GM06990 (cell line): ENCODE data around the gene PCGF3.
"Not testable (repeated sequence)": the region's sequence is repeated elsewhere in the genome, so short reads cannot be mapped to it uniquely, and the experiment has no call there.

Experiments used
- DNase-seq: peaks from one replicate; pipeline ENCODE4 v3.0.0-alpha.2; 2011; ENCODE audit not compliant: insufficient read length; ENCODE audit errors: extremely low read depth
- H3K27me3 ChIP-seq: replicated peaks from 2 replicates; pipeline ENCODE4 v1.6.0; 2011; ENCODE audit warnings: low read length; ENCODE audit not compliant: control insufficient read depth, insufficient read depth
- H3K36me3 ChIP-seq: 2 replicates; pipeline ENCODE4 v1.5.1; 2011; ENCODE audit warnings: low read length; ENCODE audit not compliant: control insufficient read depth, insufficient read depth
- H3K4me3 ChIP-seq: replicated peaks from 2 replicates; pipeline ENCODE4 v1.5.1; 2011; ENCODE audit warnings: low read depth, mild to moderate bottlenecking, control low read depth, low read length
- TF ChIP-seq, protein P1 (sequence below): IDR thresholded peaks from 2 replicates; pipeline ENCODE4 v1.5.1; 2011; ENCODE audit warnings: low read length, control low read depth, mild to moderate bottlenecking, inconsistent platforms; ENCODE audit not compliant: insufficient read depth, poor library complexity, severe bottlenecking

PCGF3 gene

GRCh38 chr4:666822-667544, 38.6 kb upstream of the PCGF3 start:
- TF ChIP-seq, protein P1, sequence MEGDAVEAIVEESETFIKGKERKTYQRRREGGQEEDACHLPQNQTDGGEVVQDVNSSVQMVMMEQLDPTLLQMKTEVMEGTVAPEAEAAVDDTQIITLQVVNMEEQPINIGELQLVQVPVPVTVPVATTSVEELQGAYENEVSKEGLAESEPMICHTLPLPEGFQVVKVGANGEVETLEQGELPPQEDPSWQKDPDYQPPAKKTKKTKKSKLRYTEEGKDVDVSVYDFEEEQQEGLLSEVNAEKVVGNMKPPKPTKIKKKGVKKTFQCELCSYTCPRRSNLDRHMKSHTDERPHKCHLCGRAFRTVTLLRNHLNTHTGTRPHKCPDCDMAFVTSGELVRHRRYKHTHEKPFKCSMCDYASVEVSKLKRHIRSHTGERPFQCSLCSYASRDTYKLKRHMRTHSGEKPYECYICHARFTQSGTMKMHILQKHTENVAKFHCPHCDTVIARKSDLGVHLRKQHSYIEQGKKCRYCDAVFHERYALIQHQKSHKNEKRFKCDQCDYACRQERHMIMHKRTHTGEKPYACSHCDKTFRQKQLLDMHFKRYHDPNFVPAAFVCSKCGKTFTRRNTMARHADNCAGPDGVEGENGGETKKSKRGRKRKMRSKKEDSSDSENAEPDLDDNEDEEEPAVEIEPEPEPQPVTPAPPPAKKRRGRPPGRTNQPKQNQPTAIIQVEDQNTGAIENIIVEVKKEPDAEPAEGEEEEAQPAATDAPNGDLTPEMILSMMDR: no peak
- Histone ChIP-seq H3K27me3 (no peaks in the 10 kb centered on the region), H3K36me3 (peaks cover 6% of the 10 kb centered on the region), H3K4me3 (no peak overlapping the region)
- no peak for DNase-seq

DNA sequence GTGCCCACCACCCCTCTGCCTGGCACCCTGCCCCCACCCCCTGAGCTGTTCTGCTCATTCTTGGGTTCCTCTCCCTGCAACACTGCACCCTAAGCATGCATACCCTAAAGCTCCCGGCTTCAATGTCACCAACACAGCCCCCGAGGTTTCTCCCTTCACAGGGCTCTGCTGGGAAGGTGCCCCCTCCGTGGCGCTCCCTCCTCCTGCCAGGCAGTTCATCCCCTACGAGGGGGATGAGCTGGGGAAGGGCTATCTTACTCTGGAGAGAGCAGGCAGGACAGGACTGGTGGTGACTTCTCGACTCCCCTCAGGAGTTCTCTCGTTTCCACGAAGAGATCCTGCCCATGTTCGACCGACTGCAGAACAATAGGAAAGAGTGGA, 38.1 kb upstream of the PCGF3 start:
- no peak overlapping the region for H3K4me3 ChIP-seq
- no peak for DNase-seq
- H3K27me3 ChIP-seq: no peaks in the 10 kb centered on the region
- TF ChIP-seq, protein P1: no peak
- peaks cover 11% of the 10 kb centered on the region for H3K36me3 ChIP-seq

- not testable (repeated sequence) for H3K27me3 ChIP-seq, DNase-seq, H3K4me3 ChIP-seq
- H3K36me3 ChIP-seq: peaks cover 11% of the 10 kb centered on the region
These were observed 37.4 kb upstream of the PCGF3 start for GRCh38 chr4:668219-668618.

- H3K4me3 ChIP-seq, H3K27me3 ChIP-seq, DNase-seq: not testable (repeated sequence)
- H3K36me3 ChIP-seq: peaks cover 11% of the 10 kb centered on the region
These were observed 35.6 kb upstream of the PCGF3 start for GRCh38 chr4:669806-670559.

GRCh38 chr4:671769-672168, 33.9 kb upstream of the PCGF3 start:
- no peak for DNase-seq
- Histone ChIP-seq H3K4me3 (no peak overlapping the region), H3K27me3 (no peaks in the 10 kb centered on the region), H3K36me3 (peaks cover 11% of the 10 kb centered on the region)
- TF ChIP-seq, protein P1: no peak

DNA sequence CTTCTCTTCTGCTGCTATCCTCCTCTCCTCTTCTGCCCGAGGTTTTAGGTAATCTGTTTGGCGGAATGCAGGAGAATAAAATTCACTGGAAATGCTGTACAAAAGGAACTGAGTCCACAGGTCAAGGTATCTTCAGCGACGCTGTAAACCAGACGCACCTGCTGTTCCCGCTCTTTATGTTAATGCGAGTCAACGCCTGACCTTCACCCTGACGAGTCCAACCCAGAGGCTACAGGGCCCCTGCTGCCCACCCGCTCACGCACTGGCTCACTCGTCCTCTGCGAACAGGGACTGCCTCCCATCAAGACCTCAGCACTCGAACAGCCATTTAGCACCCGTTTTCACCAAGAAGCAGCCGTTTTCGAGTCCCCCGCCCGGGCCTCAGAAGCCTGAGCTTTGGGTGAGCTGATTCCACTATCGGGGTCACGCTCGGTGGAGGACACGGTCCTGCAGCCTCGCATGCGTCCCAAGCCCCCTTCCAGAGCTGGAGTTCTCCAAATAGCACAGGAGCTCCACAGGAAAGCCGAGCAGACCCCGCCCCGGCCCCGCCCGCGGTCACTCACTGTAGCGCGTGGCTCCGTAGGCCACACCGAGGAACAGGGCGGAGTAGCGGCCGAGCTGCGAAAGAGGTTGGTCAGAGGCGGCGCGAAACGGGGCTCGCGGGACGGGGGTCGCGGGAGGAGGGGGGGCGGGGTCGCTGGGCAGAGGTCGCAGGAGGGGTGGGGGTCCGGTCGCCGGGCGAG, 32.1 kb upstream of the PCGF3 start:
- TF ChIP-seq, protein P1: no peak
- Histone ChIP-seq H3K27me3 (no peaks in the 10 kb centered on the region), H3K36me3 (peaks cover 11% of the 10 kb centered on the region), H3K4me3 (peak overlapping the region; percentile 87)
- no peak for DNase-seq
